Esophagus muscularis mucosa (tissue), 4 donors: ENCODE results near the gene PECR. TPM values are rescaled to one million over a fixed set of nuclear protein-coding genes. Genes with fewer than 3 reads are reported as not detected.

ENCODE experiments used
- DNase-seq: peaks from one replicate; pipeline ENCODE4 v3.0.0-alpha.2; 2017; ENCODE audit errors: extremely low spot score
- H3K27ac ChIP-seq, 4 donors: fragments of 200-600 bp; sonication (generic); replicated peaks in 1 of 4; 1 replicate in 3 of 4; 2 replicates in 1 of 4; pipeline ENCODE4 v1.5.1; 2016 to 2019; ENCODE audit warnings: mild to moderate bottlenecking in 1 of 4
- H3K27me3 ChIP-seq, 4 donors: fragments of 200-600 bp; sonication (generic); one replicate each; pipeline versions ENCODE4 v1.5.1 to v1.6.0; 2016 to 2019
- H3K36me3 ChIP-seq, 4 donors: fragments of 200-600 bp; sonication (generic); one replicate each; pipeline ENCODE4 v1.5.1; 2016 to 2019
- H3K4me1 ChIP-seq, 4 donors: fragments of 200-600 bp; sonication (generic); one replicate each; pipeline ENCODE4 v1.5.1; 2016 to 2019
- H3K4me3 ChIP-seq, 4 donors: fragments of 200-600 bp; sonication (generic); 1 replicate in 2 of 4; 2 replicates in 2 of 4; pipeline ENCODE4 v1.5.1; 2016 to 2019; ENCODE audit warnings: mild to moderate bottlenecking in 4 of 4, moderate library complexity in 1 of 4
- H3K9me3 ChIP-seq, 4 donors: fragments of 200-600 bp; sonication (generic); 1 replicate in 3 of 4; 2 replicates in 1 of 4; pipeline ENCODE4 v1.5.1; 2016 to 2019
- CTCF ChIP-seq, 3 experiments: fragments of 200-600 bp in 2 of 3; fragments of 450-650 bp in 1 of 3; sonication (generic) in 2 of 3; IDR thresholded peaks; one replicate each; pipeline ENCODE4 v1.5.1; 2017 to 2019; ENCODE audit warnings: antibody characterized with exemption in 3 of 3, mild to moderate bottlenecking in 2 of 3, moderate library complexity in 1 of 3
- EP300 ChIP-seq: sonication (generic); formaldehyde crosslinking; IDR thresholded peaks from one replicate; pipeline ENCODE4 v1.6.1; 2017; ENCODE audit warnings: antibody characterized with exemption
- POLR2A ChIP-seq: fragments of 450-650 bp; IDR thresholded peaks from one replicate; pipeline ENCODE4 v1.6.1; 2017; ENCODE audit warnings: antibody characterized with exemption, moderate library complexity, mild to moderate bottlenecking, low read depth
- POLR2AphosphoS5 ChIP-seq, 2 donors: sonication (generic); formaldehyde crosslinking; IDR thresholded peaks; one replicate each; pipeline ENCODE4 v1.6.1; 2017; ENCODE audit warnings: antibody characterized with exemption in 2 of 2
- WGBS: methylation state at CpG from one replicate; pipeline ENCODE4 v1.1.5; 2018; 5-methylcytosine and 5-hydroxymethylcytosine counted together
- intact Hi-C: fragments of 100-400 bp; cut with DNase I; formaldehyde crosslinking; loops from one replicate; pipeline ENCODE4 v1.15.1; 2023
- total RNA-seq, 4 donors: library from RNA; depleted of rRNA; stranded (reverse); fragments of >200 nt; gene quantifications; one replicate each; pipeline versions ENCODE4 v1.1.0 to v1.2.1, GENCODE V29; 2016

The PECR gene
- total RNA-seq, 4 donors from 2014 or later = 3.3 to 14.8 (median 10.0) TPM

DNA sequence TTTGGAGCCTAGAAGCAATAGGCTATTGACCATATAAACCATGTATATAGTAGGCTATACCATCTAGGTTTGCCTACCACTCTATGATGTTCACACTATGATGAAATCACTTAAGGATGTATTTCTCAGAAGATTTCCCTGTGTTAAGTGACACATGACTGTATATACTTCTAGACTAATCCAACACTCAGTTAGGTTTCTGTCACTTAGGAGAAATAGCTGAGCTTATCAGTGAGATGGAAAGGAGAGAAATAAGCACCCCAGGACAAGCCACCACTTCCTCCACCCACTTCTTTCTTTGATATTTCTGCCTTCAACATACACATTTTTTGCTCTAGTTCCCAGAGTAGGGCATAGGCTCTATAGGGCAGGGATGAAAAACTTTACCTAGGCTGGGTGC lies 7.8 kb downstream of the PECR start:
- no peaks in the 10 kb centered on the region for H3K27me3 ChIP-seq

DNA sequence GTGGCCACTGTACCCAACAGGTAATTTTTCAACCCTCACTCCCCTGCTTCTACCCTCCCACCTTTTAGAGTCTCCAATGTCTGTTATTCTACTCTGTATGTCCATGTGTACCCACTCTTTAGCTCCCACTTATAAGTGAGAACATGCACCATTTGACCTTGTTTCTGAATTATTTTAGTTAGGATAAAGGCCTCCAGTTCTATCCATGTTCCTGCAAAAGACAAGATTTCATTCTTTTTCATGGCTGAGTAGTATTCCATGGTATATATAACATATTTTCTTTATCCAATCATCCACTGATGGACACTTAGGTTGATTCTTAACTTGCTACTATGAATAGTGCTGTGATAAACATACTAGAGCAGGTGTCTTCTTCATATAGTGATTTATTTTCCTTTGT lies 9.1 kb downstream of the PECR start:
- no peaks in the 10 kb centered on the region for H3K27me3 ChIP-seq
- no peaks in the 10 kb centered on the region for H3K9me3 ChIP-seq
- H3K27ac ChIP-seq = no peak overlapping the region
- H3K4me1 ChIP-seq = no peaks in the 10 kb centered on the region
- H3K36me3 ChIP-seq = peaks cover 0 to 16% (median 4%) of the 10 kb centered on the region in 4 donors
- H3K4me3 ChIP-seq = no peak overlapping the region
- TF ChIP-seq POLR2AphosphoS5 (IDR thresholded peaks at IDR 0.05) = no peak
- no peak for TF ChIP-seq POLR2A
- TF ChIP-seq EP300 = no peak
- TF ChIP-seq CTCF (IDR thresholded peaks at IDR 0.05) = no peak
- DNase-seq = no peak
- intact Hi-C loops = no loop called here

More for the DNA sequence above, 7.8 kb downstream of the PECR start:
- no peak for DNase-seq
- H3K9me3 ChIP-seq = no peaks in the 10 kb centered on the region
- intact Hi-C loops = no loop called here
- no peaks in the 10 kb centered on the region for H3K4me1 ChIP-seq
- H3K4me3 ChIP-seq = no peak overlapping the region
- H3K27ac ChIP-seq = no peak overlapping the region
- TF ChIP-seq POLR2A = no peak
- TF ChIP-seq CTCF (IDR thresholded peaks at IDR 0.05) = no peak
- no peak for TF ChIP-seq POLR2AphosphoS5 (IDR thresholded peaks at IDR 0.05)
- TF ChIP-seq EP300 = no peak
- H3K36me3 ChIP-seq = peaks cover 0 to 16% (median 4%) of the 10 kb centered on the region in 4 donors

DNA sequence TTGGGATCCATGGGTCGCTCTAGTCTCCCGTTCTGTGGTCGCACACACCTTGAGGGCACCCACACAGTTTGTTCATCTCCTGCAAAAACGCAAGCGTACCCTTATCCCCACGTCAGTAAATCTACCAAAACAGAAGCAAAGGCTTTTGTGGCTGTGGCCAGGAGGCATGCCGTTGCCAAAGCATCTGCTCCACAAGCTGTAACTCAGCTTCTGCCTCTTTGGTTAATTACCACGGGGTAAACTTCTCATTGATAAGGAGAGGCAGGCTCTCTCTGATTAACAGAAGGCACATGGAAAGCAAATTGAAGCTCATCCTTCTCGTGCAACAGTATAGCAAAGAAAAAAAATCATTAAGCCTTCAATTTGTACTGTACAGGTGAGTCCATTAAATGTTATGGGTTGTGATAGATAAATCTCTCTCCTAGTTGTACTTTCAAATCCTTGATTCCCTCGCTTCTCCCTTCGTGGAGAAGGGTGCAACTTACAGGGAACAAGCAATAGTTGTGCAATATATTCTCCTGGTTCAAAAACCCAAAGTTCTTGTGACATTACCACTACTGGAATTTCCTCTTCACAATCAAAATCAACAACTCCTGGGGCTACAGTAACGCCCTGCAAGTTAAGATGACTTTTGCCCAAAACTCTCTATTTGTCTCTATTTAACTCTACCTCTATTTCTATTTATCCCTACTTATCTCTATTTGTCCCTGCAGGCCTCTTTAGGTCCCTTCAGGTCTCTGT lies 10.3 kb downstream of the PECR start:
- WGBS = 89% methylated on average over 12 of the region's 12 CpGs
- peaks cover 0 to 16% (median 4%) of the 10 kb centered on the region in 4 donors for H3K36me3 ChIP-seq
- DNase-seq = no peak
- no peaks in the 10 kb centered on the region for H3K9me3 ChIP-seq
- H3K4me1 ChIP-seq = no peaks in the 10 kb centered on the region
- no peak overlapping the region for H3K4me3 ChIP-seq
- H3K27me3 ChIP-seq = no peaks in the 10 kb centered on the region
- no peak overlapping the region for H3K27ac ChIP-seq
- TF ChIP-seq POLR2AphosphoS5 (IDR thresholded peaks at IDR 0.05) (no peak), CTCF (IDR thresholded peaks at IDR 0.05) (no peak), POLR2A (no peak), EP300 (no peak)
- intact Hi-C loops = no loop called here

DNA sequence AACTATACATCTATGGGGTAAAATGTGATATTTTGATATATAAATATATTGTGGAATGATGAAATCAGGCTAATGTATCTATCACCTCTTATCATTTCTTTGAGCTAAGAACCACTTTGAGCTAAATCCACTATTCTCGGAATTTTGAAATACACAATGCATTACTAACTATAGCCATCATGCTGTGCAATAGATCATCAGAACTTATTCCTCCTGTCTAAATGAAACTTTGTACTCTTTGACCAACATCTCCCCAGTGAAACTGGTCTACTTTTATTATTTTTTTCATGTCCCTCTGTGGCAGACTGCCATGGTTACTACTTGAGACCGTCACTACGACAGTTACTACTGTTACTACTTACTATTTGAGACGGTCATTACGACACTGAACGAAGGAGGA lies 11.4 kb downstream of the PECR start:
- intact Hi-C loops = no loop called here
- Histone ChIP-seq H3K9me3 (no peaks in the 10 kb centered on the region), H3K27me3 (no peaks in the 10 kb centered on the region), H3K4me3 (no peak overlapping the region), H3K4me1 (no peaks in the 10 kb centered on the region), H3K27ac (no peak overlapping the region), H3K36me3 (peaks cover 0 to 25% (median 11%) of the 10 kb centered on the region in 4 donors)
- WGBS = 89% methylated on average over 6 of the region's 6 CpGs
- DNase-seq = no peak
- TF ChIP-seq EP300 (no peak), POLR2A (no peak), CTCF (IDR thresholded peaks at IDR 0.05) (no peak), POLR2AphosphoS5 (IDR thresholded peaks at IDR 0.05) (no peak)

GRCh38 chr2:216069028-216069427 lies 12.6 kb downstream of the PECR start:
- 88% methylated on average over 2 of the region's 2 CpGs for WGBS
- TF ChIP-seq POLR2AphosphoS5 (IDR thresholded peaks at IDR 0.05) (no peak), CTCF (IDR thresholded peaks at IDR 0.05) (no peak), EP300 (no peak), POLR2A (no peak)
- intact Hi-C loops = no loop called here
- Histone ChIP-seq H3K9me3 (no peaks in the 10 kb centered on the region), H3K4me3 (no peak overlapping the region), H3K36me3 (peaks cover 7 to 29% (median 20%) of the 10 kb centered on the region in 4 donors), H3K27me3 (no peaks in the 10 kb centered on the region), H3K27ac (no peak overlapping the region), H3K4me1 (no peaks in the 10 kb centered on the region)
- no peak for DNase-seq
